ENCODE data around the gene MICAL1.
A peak's percentile ranks its signal among the peaks of the same experiment; 100 is the strongest.

MICAL1 gene

GRCh38 chr6:109455437-109456110, at the start of gene MICAL1:
Gene MICAL1 (minus strand): TSS chr6:109455772. CDS start chr6:109454196, 1,576 bp downstream.
- no peak for DNase-seq (ENCODE audit: low read depth, low spot score)
- H3K27ac ChIP-seq = peak within 1 kb of the TSS; percentile 49

- no peak overlapping the region for H3K27ac ChIP-seq
- DNase-seq (ENCODE audit: low read depth, low spot score) = no peak
These were observed 48.0 kb upstream of the MICAL1 start for GRCh38 chr6:109503327-109504224.

- DNase-seq (ENCODE audit: low read depth, low spot score) = no peak
- no peak overlapping the region for H3K27ac ChIP-seq
These were observed 43.4 kb upstream of the MICAL1 start for GRCh38 chr6:109498936-109499335.

GRCh38 chr6:109498052-109498451, 42.5 kb upstream of the MICAL1 start:
- DNase-seq (ENCODE audit: low read depth, low spot score) = no peak
- no peak overlapping the region for H3K27ac ChIP-seq

- no peak overlapping the region for H3K27ac ChIP-seq
- no peak for DNase-seq (ENCODE audit: low read depth, low spot score)
These were observed 40.6 kb upstream of the MICAL1 start for GRCh38 chr6:109496036-109496772.

GRCh38 chr6:109493865-109494264, 38.3 kb upstream of the MICAL1 start:
- no peak overlapping the region for H3K27ac ChIP-seq
- DNase-seq (ENCODE audit: low read depth, low spot score) = no peak

- DNase-seq (ENCODE audit: low read depth, low spot score) = no peak
- no peak overlapping the region for H3K27ac ChIP-seq
These were observed 35.8 kb upstream of the MICAL1 start for GRCh38 chr6:109491207-109491938.

GRCh38 chr6:109490713-109491112, 35.1 kb upstream of the MICAL1 start:
- H3K27ac ChIP-seq = no peak overlapping the region
- DNase-seq (ENCODE audit: low read depth, low spot score) = no peak

- DNase-seq (ENCODE audit: low read depth, low spot score) = no peak
- H3K27ac ChIP-seq = no peak overlapping the region
These were observed 32.4 kb upstream of the MICAL1 start for GRCh38 chr6:109488001-109488400.

- DNase-seq (ENCODE audit: low read depth, low spot score) = peak; percentile 84
- H3K27ac ChIP-seq = peak overlapping the region; percentile 55
These were observed 30.5 kb upstream of the MICAL1 start for GRCh38 chr6:109486068-109486467.

- DNase-seq (ENCODE audit: low read depth, low spot score) = no peak
- peak overlapping the region; percentile 55 for H3K27ac ChIP-seq
These were observed 29.8 kb upstream of the MICAL1 start for GRCh38 chr6:109485266-109485935.

- H3K27ac ChIP-seq = peak overlapping the region; percentile 55
- no peak for DNase-seq (ENCODE audit: low read depth, low spot score)
These were observed 28.6 kb upstream of the MICAL1 start for GRCh38 chr6:109484122-109484521.

GRCh38 chr6:109483735-109484057, 28.1 kb upstream of the MICAL1 start:
- peak overlapping the region; percentile 55 for H3K27ac ChIP-seq
- no peak for DNase-seq (ENCODE audit: low read depth, low spot score)

- DNase-seq (ENCODE audit: low read depth, low spot score) = peak; percentile 56
- peak within 1 kb of the TSS; percentile 55 for H3K27ac ChIP-seq
These were observed 27.5 kb upstream of the MICAL1 start, which contains the start of gene ZBTB24 for GRCh38 chr6:109482905-109483734. Gene ZBTB24 (minus strand): TSS chr6:109483219. CDS start chr6:109482026, 1,193 bp downstream.

GRCh38 chr6:109480993-109481480, 25.5 kb upstream of the MICAL1 start:
- DNase-seq (ENCODE audit: low read depth, low spot score) = no peak
- H3K27ac ChIP-seq = no peak overlapping the region

GRCh38 chr6:109478841-109479624, 23.5 kb upstream of the MICAL1 start:
- H3K27ac ChIP-seq = no peak overlapping the region
- no peak for DNase-seq (ENCODE audit: low read depth, low spot score)

GRCh38 chr6:109478222-109478805, 22.7 kb upstream of the MICAL1 start:
- H3K27ac ChIP-seq = no peak overlapping the region
- no peak for DNase-seq (ENCODE audit: low read depth, low spot score)

Data from epithelial cell of prostate (primary cell).